ENCODE data around the gene TNFAIP3.
"Not testable (repeated sequence)": the region's sequence is repeated elsewhere in the genome, so short reads cannot be mapped to it uniquely, and the experiment has no call there.

TNFAIP3 gene

GRCh38 chr6:137866914-137867684, at the start of gene TNFAIP3:
TNFAIP3 (plus strand) TSS chr6:137867259; CDS start chr6:137871228, 3,969 bp downstream.
- peak; percentile 93 for DNase-seq

- DNase-seq, result no peak
Measured at GRCh38 chr6:137818440-137818839, 48.6 kb upstream of the TNFAIP3 start.

DNA sequence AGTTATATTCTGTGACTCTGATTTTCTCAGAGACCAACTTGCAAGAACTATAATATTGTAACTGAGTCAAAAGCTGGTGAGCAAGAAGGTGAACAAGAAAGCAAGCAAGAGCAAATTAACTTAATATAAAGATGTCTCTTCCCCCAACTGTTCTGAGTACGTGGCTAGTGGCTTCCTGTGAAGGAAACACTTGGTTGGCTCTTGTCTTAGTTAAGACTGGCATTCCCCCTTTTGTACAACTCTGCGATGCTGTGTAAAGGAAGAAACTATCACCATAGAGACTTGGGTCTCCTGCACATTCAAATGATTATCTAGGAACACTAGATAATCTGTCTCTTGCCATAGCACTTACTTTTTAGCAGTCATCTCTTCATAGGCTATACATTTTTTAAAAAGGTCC, 47.3 kb upstream of the TNFAIP3 start:
- DNase-seq, result no peak

DNA sequence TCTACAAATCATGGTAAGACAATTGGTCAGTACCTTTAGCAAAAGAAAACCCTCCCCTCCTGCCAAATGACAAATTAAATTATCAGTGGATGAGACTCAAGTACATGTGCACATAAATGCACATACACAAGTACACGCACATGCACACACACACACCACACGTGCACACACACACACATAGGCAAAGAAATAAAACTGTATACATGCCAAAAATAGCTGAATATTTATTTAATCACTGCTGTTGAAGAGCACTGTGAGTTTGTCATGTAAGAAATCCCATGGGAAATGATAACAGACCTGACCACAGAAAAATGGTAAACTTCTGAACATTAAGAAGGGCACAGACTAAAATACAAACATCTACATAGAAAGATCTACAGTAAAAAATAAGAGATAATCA, 46.6 kb upstream of the TNFAIP3 start:
- DNase-seq, result no peak

DNA sequence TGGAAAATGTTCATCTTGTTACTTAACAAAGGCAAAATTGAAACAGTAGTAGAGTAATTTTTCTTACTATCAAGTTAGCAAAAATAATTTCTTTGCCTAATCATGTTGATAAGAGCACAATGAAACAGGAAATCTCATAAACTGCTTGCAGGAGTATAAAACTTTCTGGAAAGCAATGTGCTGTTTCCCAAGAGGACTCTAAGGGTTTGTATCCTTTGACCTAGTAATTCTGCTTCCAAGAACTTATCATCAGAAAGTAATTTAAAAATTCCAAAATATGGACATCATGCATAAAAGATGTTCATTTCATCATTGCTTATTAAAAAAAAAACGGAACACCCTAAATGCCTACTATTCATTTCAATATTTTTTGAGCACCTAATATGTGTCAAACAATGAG, 46.1 kb upstream of the TNFAIP3 start:
- no peak for DNase-seq

- no peak for DNase-seq
Measured at GRCh38 chr6:137821491-137821890, 45.6 kb upstream of the TNFAIP3 start.

DNA sequence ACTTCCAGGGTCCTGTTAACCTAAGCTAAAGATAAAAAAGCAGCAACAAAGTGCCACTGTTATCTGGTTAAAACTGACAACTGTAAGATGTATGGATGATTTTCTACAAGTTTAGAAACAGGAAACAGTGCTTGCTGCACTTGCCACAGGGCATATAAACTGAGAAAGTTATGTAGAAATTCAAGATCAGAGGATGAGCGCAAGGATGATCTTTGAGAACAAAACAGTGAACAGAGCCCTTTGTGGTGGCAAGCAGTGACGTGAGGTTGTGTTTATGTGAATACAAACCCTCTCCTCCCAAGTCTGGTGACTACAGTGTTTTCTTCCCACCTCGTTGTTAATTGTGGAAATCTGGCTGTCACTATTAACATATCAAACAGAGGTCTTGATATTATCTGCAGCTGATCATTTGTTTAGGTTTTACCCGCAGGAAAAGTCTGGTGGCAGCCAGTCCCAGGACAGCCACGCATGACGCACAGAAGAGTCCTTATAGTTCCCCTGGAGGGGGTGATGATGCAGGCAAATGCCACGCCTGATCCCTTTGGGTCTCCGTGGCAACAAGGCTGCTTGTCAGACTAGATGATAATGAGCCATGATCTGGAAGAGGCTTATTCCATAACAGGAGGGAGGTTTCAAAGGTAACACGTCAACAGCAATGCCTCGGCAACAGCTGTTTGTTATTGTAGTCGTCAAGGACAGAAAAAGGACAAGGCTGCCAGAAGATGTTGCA, 43.1 kb upstream of the TNFAIP3 start:
- peak; percentile 70 for DNase-seq

DNA sequence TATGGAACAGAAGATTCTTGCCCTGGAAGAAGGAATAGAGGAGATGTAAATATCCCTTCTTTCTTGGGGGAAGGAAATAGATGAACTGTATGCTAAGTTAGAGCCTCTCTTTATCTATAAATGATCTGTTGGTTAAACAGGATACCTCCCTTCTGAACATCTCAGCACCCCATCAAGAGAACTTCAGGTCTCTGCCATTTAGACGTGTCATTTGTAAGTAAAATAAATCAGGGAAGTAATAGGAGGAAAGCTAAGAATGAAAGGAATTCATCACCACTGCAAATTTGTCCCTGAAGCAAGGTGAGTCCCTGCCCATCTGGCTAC, 42.5 kb upstream of the TNFAIP3 start:
- no peak for DNase-seq

GRCh38 chr6:137824896-137825295, 42.2 kb upstream of the TNFAIP3 start:
- peak; percentile 11 for DNase-seq

GRCh38 chr6:137827411-137827940, 39.6 kb upstream of the TNFAIP3 start:
- no peak for DNase-seq

GRCh38 chr6:137827977-137828810, 38.9 kb upstream of the TNFAIP3 start:
- no peak for DNase-seq

GRCh38 chr6:137829641-137830083, 37.4 kb upstream of the TNFAIP3 start:
- DNase-seq, result no peak

DNA sequence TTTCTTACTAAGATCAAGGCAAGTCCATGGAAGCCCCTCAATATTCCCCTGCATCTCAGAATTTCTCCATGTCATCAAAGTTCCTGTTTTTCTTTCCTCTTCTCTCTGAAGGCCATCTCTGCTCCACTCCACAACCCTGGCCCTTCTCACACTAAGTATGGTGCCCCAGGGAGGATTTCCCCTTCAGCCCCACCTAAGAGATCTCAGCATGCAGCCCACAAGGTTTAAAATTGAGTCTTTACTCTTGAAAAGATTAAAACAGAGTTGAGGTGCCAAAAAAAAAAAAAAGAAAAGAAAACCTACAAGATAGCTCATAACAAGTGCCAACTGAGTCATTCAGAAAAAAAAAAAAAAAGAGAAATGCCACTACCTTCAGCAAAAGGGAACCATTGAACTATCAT, 36.5 kb upstream of the TNFAIP3 start:
- no peak for DNase-seq

- DNase-seq, result no peak
Measured at GRCh38 chr6:137832110-137832509, 34.9 kb upstream of the TNFAIP3 start.

GRCh38 chr6:137834508-137834907, 32.6 kb upstream of the TNFAIP3 start:
- no peak for DNase-seq

- no peak for DNase-seq
Measured at GRCh38 chr6:137836788-137837187, 30.3 kb upstream of the TNFAIP3 start.

DNA sequence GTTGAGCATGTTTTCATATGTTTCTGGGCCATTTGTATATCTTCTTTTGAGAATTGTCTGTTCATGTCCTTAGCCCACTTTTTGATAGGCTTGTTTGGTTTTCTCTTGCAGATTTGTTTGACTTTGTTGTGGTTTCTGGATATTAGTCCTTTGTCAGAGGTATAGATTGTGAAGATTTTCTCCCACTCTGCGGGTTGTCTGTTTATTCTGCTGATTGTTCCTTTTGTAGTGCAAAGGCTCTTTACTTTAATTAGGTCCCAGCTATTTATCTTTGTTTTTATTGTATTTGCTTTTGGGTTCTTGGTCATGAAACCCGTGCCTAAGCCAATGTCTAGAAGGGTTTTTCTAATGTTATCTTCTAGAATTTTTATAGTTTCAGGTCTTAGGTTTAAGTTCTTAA, 29.0 kb upstream of the TNFAIP3 start:
- not testable (repeated sequence) for DNase-seq

DNA sequence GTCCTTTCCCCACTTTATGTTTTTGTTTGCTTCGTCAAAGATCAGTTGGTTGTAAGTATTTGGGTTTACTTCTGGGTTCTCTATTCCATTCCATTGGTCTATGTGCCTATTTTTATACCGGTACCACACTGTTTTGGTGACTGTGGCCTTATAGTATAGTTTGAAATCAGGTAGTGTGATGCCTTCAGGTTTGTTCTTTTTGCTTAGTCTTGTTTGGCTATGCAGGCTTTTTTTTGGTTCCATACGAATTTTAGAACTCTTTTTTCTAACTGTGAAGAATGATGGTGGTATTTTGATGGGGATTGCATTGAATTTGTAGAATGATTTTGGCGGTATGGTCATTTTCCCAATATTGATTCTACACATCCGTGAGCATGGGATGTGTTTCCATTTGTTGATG, 28.5 kb upstream of the TNFAIP3 start:
- not testable (repeated sequence) for DNase-seq

- no peak for DNase-seq
Measured at GRCh38 chr6:137839076-137839475, 28.0 kb upstream of the TNFAIP3 start.

DNA sequence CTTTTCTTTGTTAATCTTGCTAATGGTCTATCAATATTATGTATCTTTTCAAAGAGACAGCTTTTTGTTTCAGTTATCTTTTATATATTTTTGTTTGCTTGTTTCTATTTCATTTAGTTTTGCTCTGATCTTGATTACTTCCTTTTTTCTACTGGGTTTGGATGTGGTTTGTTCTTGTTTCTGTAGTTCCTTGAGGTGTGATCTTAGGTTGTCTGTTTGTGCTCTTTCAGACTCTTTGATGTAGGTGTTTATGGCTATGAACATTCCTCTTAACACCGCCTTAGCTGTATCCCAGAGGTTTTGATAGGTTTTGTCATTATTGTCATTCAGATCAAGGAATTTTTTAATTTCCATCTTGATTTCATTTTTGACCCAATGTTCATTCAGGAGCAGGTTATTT, 26.8 kb upstream of the TNFAIP3 start:
- no peak for DNase-seq

- DNase-seq, result no peak
Measured at GRCh38 chr6:137843211-137843610, 23.8 kb upstream of the TNFAIP3 start.

GRCh38 chr6:137844327-137844726, 22.7 kb upstream of the TNFAIP3 start:
- not testable (repeated sequence) for DNase-seq

DNA sequence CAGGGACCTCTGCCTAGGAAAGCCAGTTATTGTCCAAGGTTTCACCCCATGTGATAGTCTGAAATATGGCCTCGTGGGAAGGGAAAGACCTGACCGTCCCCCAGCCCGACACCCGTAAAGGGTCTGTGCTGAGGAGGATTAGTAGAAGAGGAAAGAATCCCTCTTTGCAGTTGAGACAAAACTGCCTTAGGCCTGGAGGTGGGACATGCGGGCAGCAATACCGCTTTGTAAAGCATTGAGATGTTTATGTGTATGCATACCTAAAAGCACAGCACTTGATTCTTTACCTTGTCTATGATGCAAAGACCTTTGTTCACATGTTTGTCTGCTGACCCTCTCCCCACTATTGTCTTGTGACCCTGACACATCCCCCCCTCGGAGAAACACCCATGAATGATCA, 22.3 kb upstream of the TNFAIP3 start:
- not testable (repeated sequence) for DNase-seq
